Pancreas (tissue), 10 donors: ENCODE data around the gene CEACAM21. TPM values are rescaled to one million over a fixed set of nuclear protein-coding genes. Genes with fewer than 3 reads are reported as not detected.

Experiments
- ATAC-seq, 4 donors: fragments of 200-7000 bp; cut with Tn5 transposase; one replicate each; pipeline versions ENCODE4 v1.8.0 to v1.9.1; 2020; ENCODE audit warnings: mild to moderate bottlenecking in 4 of 4, moderate library complexity in 4 of 4
- DNase-seq, 6 donors: peaks; one replicate each; pipeline ENCODE4 v3.0.0-alpha.2; 2020
- FAIRE-seq: peaks from 2 replicates; lab custom pipeline; 2012; peaks lifted over from hg19 to GRCh38; lab: Jason Lieb, UNC
- H3K27ac ChIP-seq, 4 donors: fragments of 200-600 bp; sonication (generic); 1 replicate in 3 of 4; 2 replicates in 1 of 4; pipeline versions ENCODE4 v1.5.0 to v1.8.0; 2020
- H3K27me3 ChIP-seq, 4 donors: fragments of 200-600 bp; one replicate each; pipeline ENCODE4 v1.8.0; 2021
- H3K36me3 ChIP-seq, 3 donors: fragments of 200-600 bp; sonication (generic) in 1 of 3; one replicate each; pipeline versions ENCODE4 v1.5.0 to v1.8.0; 2020 to 2021
- H3K4me1 ChIP-seq, 3 donors: fragments of 200-600 bp; one replicate each; pipeline ENCODE4 v1.8.0; 2021
- H3K4me3 ChIP-seq, 4 donors: fragments of 200-600 bp; sonication (generic) in 2 of 4; one replicate each; pipeline versions ENCODE4 v1.5.0 to v1.8.0; 2020 to 2021
- H3K9me3 ChIP-seq, 4 donors: fragments of 200-600 bp; one replicate each; pipeline ENCODE4 v1.8.0; 2021
- CTCF ChIP-seq, 4 donors: fragments of 200-600 bp; sonication (generic) in 3 of 4; IDR thresholded peaks; one replicate each; pipeline versions ENCODE4 v1.5.0 to v1.8.0; 2021; ENCODE audit warnings: antibody characterized with exemption in 4 of 4
- WGBS, 2 donors: extraction: QIAGEN DNeasy Blood & Tissue Kit; methylation state at CpG; one replicate each; pipeline ENCODE4 v1.1.7; 2013; 5-methylcytosine and 5-hydroxymethylcytosine counted together
- intact Hi-C, 3 donors: fragments of 100-400 bp; cut with DNase I; formaldehyde crosslinking; loops; one replicate each; pipeline versions ENCODE4 v1.11.1 to v1.14.2; 2022
- polyA plus RNA-seq, 2 donors: library from polyadenylated mRNA; stranded (reverse); fragments of 200-250 nt; gene quantifications; one replicate each; pipeline ENCODE4 v1.2.3, GENCODE V29; 2013
- total RNA-seq, 6 donors: library from RNA; stranded (reverse); fragmentation: NEBNext Ultra II Directional in 4 of 6; extraction: Animal tissue kit (Norgen Biotek cat#: 25700) in 4 of 6; gene quantifications; one replicate each; pipeline versions ENCODE4 v1.2.1 to v1.2.4, GENCODE V29; 2021 to 2023
- donor health status: healthy with polysubstance abuse.
- donor health status: DM: no; HTN: no; CAD: no; lungs with moderate emphysema.
- donor health status: DM: no; HTN: no; CAD: no.
- donor health status: control.
- donor health status: control.
- donor health status: Bipolar disorder and iron deficiency.
- donor health status: DM: yes; HTN: yes; CAD: no.
- donor health status: DM: no; HTN: no; CAD: no.
- donor health status: DM: no; HTN: no; CAD: no.
- donor health status: DM: yes; HTN: yes; CAD: no.

Gene CEACAM21
- total and polyA plus RNA-seq, 8 donors = 0.09 to 1.2 (median 0.53) TPM; not detected in 2

DNA sequence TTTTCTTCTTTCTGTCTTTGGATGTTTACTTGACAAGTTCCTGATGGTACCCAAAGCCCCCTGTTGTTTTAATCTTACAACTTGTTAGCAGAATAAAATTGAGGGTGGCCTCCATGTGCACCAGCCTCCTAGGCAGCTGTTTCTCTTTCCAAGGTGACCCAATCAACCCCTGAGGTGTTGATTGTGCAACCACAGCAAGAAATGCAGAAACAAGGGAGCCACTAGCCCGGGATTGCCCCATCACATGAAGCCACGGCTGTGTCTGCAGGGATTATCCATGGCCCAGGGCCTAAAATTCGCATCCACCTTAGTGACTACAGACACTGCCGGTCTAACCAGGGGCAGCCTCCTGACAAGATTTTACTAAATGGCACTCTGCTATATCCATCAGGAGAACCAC is 36.5 kb downstream of the CEACAM21 start:
- no peak for FAIRE-seq
- 53 to 68% methylated on average over 4 of the region's 4 CpGs for WGBS, 2 donors
- no peak overlapping the region for H3K4me3 ChIP-seq
- peaks cover 0 to 3% (median 0%) of the 10 kb centered on the region in 4 donors for H3K27me3 ChIP-seq
- intact Hi-C loops = no loop called here
- H3K27ac ChIP-seq = no peak overlapping the region
- no peaks in the 10 kb centered on the region for H3K9me3 ChIP-seq
- DNase-seq = no peak
- ATAC-seq = no peak
- H3K4me1 ChIP-seq = no peaks in the 10 kb centered on the region
- no peaks in the 10 kb centered on the region for H3K36me3 ChIP-seq
- TF ChIP-seq CTCF (IDR thresholded peaks at IDR 0.05) = no peak

GRCh38 chr19:41615207-41615606 is 39.2 kb downstream of the CEACAM21 start:
- WGBS, 2 donors = 67 to 81% methylated on average over 4 of the region's 4 CpGs
- no peak for TF ChIP-seq CTCF (IDR thresholded peaks at IDR 0.05)
- intact Hi-C loops = no loop called here
- DNase-seq (peak in 1 of 6 donors; percentile 13), FAIRE-seq (no peak), ATAC-seq (no peak)
- no peaks in the 10 kb centered on the region for H3K36me3 ChIP-seq
- no peak overlapping the region for H3K4me3 ChIP-seq
- no peak overlapping the region for H3K27ac ChIP-seq
- H3K27me3 ChIP-seq = peaks cover 0 to 3% (median 0%) of the 10 kb centered on the region in 4 donors
- no peaks in the 10 kb centered on the region for H3K9me3 ChIP-seq
- H3K4me1 ChIP-seq = no peaks in the 10 kb centered on the region

DNA sequence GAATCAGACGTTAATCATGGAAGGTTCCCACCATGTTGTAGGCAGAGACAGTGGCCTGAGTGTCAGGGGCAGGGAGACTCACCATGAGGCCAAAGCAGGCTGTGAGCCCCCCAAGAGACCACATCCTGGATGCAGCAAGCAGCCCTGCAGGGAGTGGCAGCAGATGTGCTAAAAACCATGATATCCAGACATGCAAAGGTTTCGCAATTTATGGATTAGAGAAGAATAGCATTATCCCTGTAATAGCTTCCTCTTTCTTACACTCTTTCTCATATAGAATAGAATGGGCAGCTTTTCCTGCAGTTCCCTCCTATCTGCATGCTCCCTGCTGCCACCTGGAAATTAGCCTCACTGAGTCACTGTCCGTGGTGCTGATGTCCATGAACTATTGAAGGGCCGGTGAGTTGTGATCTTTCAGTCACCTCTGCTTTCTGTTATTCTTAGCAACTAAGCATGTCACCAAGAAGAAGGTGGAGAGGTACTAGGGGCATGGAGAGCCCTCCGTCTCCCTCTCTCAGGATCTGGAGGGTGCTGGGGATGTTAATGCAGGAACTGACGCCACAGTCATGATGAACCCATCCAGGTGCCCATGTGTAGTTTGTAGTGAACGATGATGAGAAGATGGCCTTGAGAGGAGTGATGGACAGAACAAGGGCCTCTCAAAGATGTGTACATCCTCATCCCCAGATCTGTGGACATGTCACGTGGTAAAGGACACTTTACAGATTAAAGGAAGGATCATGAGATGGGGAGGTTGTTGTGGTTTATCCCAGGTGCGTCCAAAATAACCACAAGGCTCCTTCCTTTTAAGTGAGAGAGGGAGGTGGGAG is 41.0 kb downstream of the CEACAM21 start:
- DNase-seq (peak in 1 of 6 donors; percentile 24), ATAC-seq (peak in 2 of 4 donors; percentile 55 to 63), FAIRE-seq (no peak)
- Histone ChIP-seq H3K27ac (no peak overlapping the region), H3K9me3 (no peaks in the 10 kb centered on the region), H3K36me3 (no peaks in the 10 kb centered on the region), H3K4me1 (no peaks in the 10 kb centered on the region), H3K4me3 (no peak overlapping the region), H3K27me3 (peaks cover 0 to 3% (median 0%) of the 10 kb centered on the region in 4 donors)
- intact Hi-C loops = no loop called here
- 30 to 32% methylated on average over 9 of the region's 9 CpGs for WGBS, 2 donors
- TF ChIP-seq CTCF (IDR thresholded peaks at IDR 0.05) = no peak

GRCh38 chr19:41617941-41618730 is 42.2 kb downstream of the CEACAM21 start:
- WGBS, 2 donors = 61 to 64% methylated on average over 9 of the region's 9 CpGs

More at GRCh38 chr19:41617941-41618730, 42.2 kb downstream of the CEACAM21 start:
- Histone ChIP-seq H3K4me1 (no peaks in the 10 kb centered on the region), H3K27me3 (peaks cover 0 to 3% (median 0%) of the 10 kb centered on the region in 4 donors), H3K27ac (no peak overlapping the region), H3K9me3 (no peaks in the 10 kb centered on the region), H3K36me3 (no peaks in the 10 kb centered on the region), H3K4me3 (no peak overlapping the region)
- TF ChIP-seq CTCF (IDR thresholded peaks at IDR 0.05) = no peak
- intact Hi-C loops = no loop called here
- DNase-seq (no peak), ATAC-seq (no peak), FAIRE-seq (no peak)
